UCSD-AML1 (cell line): ENCODE measurements around the gene GOLGA6L10.
"Not testable (repeated sequence)": the region's sequence is repeated elsewhere in the genome, so short reads cannot be mapped to it uniquely, and the experiment has no call there.

Experiments used
- DNase-seq: peaks from one replicate; lab custom pipeline; 2025; ENCODE audit not compliant: unreplicated experiment; lab: John Stamatoyannopoulos, UW

GOLGA6L10 gene

DNA sequence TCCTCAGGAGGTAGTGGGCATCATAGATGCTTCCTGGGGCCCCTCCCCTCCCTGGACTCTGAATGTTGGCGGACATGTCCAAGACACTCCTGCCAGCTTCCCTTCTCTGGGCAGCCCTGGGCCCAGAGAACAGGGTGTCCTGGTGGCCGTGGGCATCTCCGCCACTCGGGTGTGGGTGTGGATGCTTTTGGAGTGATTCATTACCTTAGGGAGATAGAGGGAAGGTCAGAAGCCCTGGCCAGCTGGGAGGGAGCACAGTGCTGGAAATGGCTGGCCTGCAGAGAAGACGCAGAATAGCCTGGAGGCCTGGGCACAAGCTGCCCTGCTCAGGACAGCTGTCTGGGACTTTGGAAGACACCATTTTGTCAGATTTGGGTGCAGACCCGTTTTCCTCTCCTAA, 48.9 kb downstream of the GOLGA6L10 start:
- not testable (repeated sequence) for DNase-seq

DNA sequence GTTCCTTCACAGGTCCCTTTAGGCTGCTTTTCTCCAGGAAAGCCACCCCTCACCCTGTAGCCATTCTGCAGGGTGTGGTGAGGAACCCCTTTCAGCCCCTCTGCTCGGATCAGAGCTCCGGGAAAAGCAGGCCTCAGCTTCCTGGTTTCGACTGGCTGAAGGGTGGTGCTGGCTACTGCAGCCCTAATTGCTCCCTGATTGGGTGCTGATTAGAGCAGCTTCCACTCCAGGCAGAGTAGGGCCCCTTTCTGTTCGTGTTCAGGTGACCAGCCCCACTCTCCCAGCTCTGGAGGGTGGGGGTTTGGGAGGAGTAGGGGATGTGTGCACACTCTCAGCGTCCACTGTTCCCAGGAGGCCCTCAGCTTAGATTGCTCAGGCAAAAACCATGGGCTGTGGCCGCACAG, 49.8 kb downstream of the GOLGA6L10 start:
- not testable (repeated sequence) for DNase-seq

DNA sequence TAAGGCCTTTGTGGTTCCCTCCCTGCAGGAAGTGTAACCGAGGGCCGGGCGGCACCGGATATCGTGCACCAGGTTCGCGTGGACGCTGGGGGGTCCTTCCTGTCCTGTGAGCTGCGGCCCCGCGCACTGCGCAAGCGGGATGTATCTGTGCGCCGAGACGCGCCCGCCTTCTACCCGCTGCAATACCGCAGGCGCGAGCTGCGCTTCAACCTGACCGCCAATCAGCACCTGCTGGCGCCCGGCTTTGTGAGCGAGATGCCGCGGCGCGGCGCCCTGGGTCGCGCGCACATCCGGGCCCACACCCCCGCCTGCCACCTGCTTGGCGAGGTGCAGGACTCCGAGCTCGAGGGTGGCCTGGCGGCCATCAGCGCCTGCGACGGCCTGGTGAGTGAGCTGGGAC, 50.8 kb downstream of the GOLGA6L10 start:
- no peak for DNase-seq

DNA sequence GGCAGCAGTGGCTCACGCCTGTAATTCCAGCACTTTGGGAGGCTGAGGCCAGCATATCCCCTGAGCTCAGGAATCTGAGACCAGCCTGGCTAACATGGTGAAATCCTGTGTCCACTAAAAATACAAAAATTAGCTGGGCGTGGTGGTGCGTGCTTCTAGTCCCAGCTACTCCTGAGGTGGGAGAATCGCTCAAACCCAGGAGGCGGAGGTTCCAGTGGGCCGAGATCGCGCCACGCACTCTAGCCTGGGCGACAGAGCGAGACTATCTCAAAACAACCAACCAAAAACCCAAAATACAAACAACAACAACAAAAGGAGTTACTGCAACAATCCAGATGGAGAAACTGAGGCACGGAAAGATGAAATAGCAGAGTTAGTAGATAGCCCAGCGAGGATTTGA, 51.2 kb downstream of the GOLGA6L10 start:
- no peak for DNase-seq

DNA sequence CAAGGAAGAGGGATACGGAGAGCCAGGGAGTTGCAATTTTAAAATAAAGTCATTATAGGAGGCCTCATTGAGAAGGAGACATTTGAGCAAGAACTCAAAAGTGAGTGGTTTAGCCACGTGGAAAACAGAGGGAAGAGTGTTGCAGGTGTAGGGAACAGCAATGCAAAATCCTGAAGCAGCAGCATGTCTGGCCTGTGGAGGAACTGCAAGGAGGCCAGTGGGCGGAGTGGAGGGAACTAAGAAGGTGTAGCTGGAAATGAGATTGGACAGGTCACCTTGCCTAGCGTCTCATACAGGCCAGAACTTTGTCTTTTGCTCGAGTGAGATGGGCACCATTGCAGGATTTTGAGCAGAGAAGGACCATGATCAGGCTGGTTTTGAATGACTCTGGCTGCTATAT, 51.7 kb downstream of the GOLGA6L10 start:
- no peak for DNase-seq

DNA sequence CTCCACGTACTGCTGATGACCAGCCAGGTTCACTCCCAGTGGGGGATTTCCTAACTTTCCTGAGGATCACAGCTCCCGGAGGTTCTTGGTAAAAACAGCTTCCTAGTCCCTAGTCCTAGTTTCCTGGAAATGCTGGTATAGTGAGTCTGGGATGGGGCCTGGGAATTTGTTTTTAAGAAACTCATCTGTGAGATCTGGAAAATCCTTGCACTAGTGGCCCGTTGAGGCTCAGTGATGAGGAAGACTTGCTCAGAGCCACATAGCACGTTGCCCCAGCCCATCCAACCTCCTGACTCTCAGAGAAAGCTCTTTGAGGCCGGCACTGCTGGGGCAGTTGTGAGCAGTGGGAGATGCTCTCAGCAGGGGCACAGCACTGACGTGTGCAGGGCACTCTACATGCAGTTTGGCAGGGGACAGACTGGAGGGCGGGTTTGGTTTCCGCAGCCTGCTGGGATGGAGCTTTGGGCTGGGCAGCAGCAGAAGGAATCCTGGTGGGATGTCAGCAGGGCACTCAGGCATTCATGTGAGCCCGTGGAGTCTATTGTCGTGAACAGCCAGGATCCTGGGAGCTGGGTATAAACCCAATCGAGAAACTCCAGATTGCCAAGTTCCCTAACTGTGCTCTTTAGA, 55.1 kb downstream of the GOLGA6L10 start:
- no peak for DNase-seq

DNA sequence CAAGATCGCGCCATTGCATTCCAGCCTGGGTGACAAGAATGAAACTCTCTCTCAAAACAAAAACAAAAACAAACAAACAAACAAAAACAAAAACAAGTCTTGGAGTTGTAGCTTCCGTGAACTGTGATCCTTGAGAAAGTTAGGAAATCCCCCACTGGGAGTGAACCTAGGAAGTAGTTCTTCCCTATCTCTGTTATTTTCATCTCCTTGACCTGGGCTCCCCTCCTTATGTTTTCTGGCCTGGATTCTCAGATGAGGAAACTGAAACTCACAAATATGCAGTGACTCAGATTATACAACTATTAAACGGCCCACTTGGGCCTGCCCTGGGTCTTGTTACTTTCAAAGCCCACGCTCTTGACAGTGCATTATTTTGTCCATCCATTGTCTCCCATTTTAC, 57.0 kb downstream of the GOLGA6L10 start:
- DNase-seq: no peak
